ENCODE results near the gene CCDC102B. TPM values are rescaled to one million over a fixed set of nuclear protein-coding genes. Genes with fewer than 3 reads are reported as not detected.

CCDC102B gene
- total RNA-seq, 2 experiments from 2014 or later = 1.4 to 1.6 TPM

DNA sequence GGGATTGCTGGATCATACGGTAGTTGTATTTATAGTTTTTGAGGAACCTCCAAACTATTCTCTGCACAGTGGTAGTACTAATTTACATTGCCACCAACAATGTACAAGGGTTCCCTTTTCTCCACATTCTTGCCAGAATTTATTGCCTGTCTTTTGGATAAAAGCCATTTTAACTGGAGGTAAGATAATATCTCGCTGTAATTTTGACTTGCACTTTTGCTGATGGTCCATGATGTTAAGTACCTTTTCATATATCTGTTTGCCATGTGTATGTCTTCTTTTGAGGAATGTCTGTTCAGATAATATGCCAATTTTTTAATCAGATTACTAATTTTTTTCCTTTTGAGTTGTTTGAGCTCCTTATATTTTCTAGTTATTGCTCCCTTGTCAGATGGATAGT lies 158.8 kb downstream of the CCDC102B start:
- Mint-ChIP-seq H3K27me3 (no peaks in the 10 kb centered on the region), H3K27ac (no peak overlapping the region), H3K4me3 (no peak overlapping the region), H3K4me1 (no peaks in the 10 kb centered on the region), H3K9me3 (peaks cover 3% of the 10 kb centered on the region), H3K36me3 (no peaks in the 10 kb centered on the region)
- DNase-seq = no peak

DNA sequence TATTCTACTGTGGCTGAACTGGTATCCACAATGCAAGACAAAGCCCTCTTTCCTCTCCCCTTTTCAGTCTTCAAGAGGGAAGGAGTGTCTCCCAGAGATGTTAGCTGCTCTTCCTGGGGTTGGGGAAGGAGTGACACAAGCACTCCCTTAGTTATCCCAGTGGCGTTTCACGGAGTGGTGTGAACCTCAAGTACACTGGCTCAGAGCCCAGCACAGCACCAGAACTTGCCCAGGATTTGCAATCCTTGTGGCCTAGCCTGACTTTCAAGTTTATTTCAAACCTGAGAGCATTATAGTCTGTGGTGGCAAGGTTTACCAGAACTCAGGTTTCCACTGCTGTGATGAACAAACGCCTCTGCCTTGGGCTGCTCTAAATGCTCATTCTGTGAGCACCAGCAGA lies 162.5 kb downstream of the CCDC102B start:
- no peaks in the 10 kb centered on the region for H3K36me3 Mint-ChIP-seq

GRCh38 chr18:68962623-68963022 lies 164.7 kb downstream of the CCDC102B start:
- H3K27me3 Mint-ChIP-seq = no peaks in the 10 kb centered on the region
- no peak for DNase-seq
- no peaks in the 10 kb centered on the region for H3K9me3 Mint-ChIP-seq
- H3K27ac Mint-ChIP-seq = no peak overlapping the region
- no peak overlapping the region for H3K4me3 Mint-ChIP-seq
- no peaks in the 10 kb centered on the region for H3K36me3 Mint-ChIP-seq
- H3K4me1 Mint-ChIP-seq = no peaks in the 10 kb centered on the region

More for the DNA sequence above, 162.5 kb downstream of the CCDC102B start:
- H3K4me1 Mint-ChIP-seq = no peaks in the 10 kb centered on the region
- H3K4me3 Mint-ChIP-seq = no peak overlapping the region
- no peaks in the 10 kb centered on the region for H3K27me3 Mint-ChIP-seq
- DNase-seq = no peak
- H3K9me3 Mint-ChIP-seq = no peaks in the 10 kb centered on the region
- no peak overlapping the region for H3K27ac Mint-ChIP-seq

DNA sequence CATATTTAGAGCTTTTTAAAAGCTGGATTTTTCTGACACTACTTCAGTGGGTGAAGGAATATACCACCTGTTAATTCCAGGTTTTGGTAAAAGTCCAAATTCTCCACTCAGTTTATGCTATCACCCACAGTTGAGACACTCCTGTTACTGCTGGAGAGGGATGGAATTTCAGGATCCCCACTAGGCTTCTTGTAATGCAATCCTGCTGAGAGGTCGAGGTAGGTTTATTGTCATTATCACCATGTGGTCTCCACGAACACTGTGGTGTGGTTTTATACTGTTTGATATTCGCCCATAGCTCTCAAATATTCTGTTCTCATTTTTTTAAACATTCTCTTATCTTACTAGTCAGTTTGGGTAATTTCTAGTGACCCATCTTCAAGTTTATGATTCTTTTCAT lies 167.9 kb downstream of the CCDC102B start:
- DNase-seq = no peak
- Mint-ChIP-seq H3K27me3 (no peaks in the 10 kb centered on the region), H3K9me3 (no peaks in the 10 kb centered on the region), H3K27ac (no peak overlapping the region), H3K36me3 (no peaks in the 10 kb centered on the region), H3K4me3 (no peak overlapping the region), H3K4me1 (no peaks in the 10 kb centered on the region)

DNA sequence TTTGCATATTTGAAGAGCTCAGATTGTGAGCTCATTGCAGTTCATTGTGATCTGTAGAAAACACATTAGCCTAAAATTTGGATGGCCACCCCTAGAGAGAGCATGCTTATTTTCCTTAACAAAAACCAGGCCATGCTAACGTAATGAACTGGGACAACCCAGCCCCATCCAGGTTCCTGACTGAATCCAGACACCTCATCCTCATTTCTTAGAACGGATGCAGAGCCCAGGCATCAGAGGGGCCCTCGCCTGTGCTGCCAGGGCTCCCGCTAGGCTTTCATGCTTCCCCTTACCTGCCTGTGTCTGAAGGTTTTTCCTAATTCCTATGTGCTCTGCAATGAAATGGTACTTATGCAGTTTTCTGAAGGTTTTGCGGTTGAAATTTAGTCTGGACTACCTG lies 171.1 kb downstream of the CCDC102B start:
- Mint-ChIP-seq H3K9me3 (no peaks in the 10 kb centered on the region), H3K4me3 (no peak overlapping the region), H3K4me1 (no peaks in the 10 kb centered on the region), H3K27me3 (no peaks in the 10 kb centered on the region), H3K27ac (no peak overlapping the region), H3K36me3 (no peaks in the 10 kb centered on the region)
- DNase-seq = no peak

GRCh38 chr18:68972176-68972575 lies 174.3 kb downstream of the CCDC102B start:
- H3K4me3 Mint-ChIP-seq = no peak overlapping the region
- no peaks in the 10 kb centered on the region for H3K9me3 Mint-ChIP-seq
- no peaks in the 10 kb centered on the region for H3K4me1 Mint-ChIP-seq
- H3K27ac Mint-ChIP-seq = no peak overlapping the region
- H3K27me3 Mint-ChIP-seq = no peaks in the 10 kb centered on the region
- DNase-seq = no peak
- H3K36me3 Mint-ChIP-seq = no peaks in the 10 kb centered on the region

DNA sequence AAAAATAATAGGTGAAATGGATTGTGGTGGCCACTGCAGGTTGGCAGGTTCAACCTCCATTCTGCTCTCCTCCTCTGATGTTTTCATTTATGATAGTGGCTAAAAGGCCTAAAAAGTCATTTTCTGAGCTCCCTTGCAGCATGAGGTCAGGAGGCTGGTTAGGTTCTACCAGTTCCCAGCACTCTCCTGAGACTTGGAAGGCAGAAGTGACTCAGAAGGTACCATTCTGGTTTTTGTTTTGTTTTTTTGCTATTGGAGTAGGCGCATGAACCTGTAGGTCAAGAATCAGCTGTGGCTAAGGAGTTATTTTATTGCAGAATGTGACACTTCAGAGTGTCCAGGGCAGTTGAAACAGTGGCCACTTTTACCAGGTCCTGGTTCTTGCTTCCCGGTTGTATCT lies 181.9 kb downstream of the CCDC102B start:
- Mint-ChIP-seq H3K4me1 (no peaks in the 10 kb centered on the region), H3K27ac (no peak overlapping the region), H3K36me3 (no peaks in the 10 kb centered on the region), H3K4me3 (no peak overlapping the region), H3K27me3 (no peaks in the 10 kb centered on the region), H3K9me3 (no peaks in the 10 kb centered on the region)
- DNase-seq = no peak

DNA sequence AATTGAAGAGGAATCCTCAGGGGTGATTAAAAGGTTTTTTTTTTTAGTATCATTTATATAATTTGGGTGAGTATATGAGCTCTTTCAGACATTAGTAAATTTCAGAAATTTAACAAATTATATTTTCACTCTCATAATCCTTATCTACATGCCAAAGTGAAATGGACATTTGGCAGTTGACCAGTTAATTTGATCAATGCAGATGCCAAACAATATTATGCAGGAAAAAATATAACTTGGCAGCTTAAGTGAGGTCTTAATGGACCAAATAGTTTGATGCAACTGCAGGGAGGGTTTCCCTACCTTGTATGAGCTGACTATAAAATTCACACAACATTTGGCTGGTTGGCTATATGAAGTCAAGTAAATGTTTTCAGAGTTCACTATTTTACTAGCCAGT lies 185.2 kb downstream of the CCDC102B start:
- Mint-ChIP-seq H3K27me3 (no peaks in the 10 kb centered on the region), H3K36me3 (peaks cover 2% of the 10 kb centered on the region), H3K4me3 (no peak overlapping the region), H3K4me1 (no peaks in the 10 kb centered on the region), H3K27ac (no peak overlapping the region), H3K9me3 (peaks cover 9% of the 10 kb centered on the region)
- DNase-seq = no peak

GRCh38 chr18:68984342-68984741 lies 186.5 kb downstream of the CCDC102B start:
- DNase-seq = no peak
- Mint-ChIP-seq H3K4me3 (no peak overlapping the region), H3K27me3 (no peaks in the 10 kb centered on the region), H3K27ac (no peak overlapping the region), H3K4me1 (no peaks in the 10 kb centered on the region), H3K9me3 (peaks cover 9% of the 10 kb centered on the region), H3K36me3 (peaks cover 2% of the 10 kb centered on the region)

GRCh38 chr18:68985172-68985820 lies 187.4 kb downstream of the CCDC102B start:
- Mint-ChIP-seq H3K27me3 (no peaks in the 10 kb centered on the region), H3K36me3 (peaks cover 2% of the 10 kb centered on the region), H3K27ac (no peak overlapping the region), H3K4me1 (no peaks in the 10 kb centered on the region), H3K4me3 (no peak overlapping the region), H3K9me3 (peaks cover 9% of the 10 kb centered on the region)
- no peak for DNase-seq

DNA sequence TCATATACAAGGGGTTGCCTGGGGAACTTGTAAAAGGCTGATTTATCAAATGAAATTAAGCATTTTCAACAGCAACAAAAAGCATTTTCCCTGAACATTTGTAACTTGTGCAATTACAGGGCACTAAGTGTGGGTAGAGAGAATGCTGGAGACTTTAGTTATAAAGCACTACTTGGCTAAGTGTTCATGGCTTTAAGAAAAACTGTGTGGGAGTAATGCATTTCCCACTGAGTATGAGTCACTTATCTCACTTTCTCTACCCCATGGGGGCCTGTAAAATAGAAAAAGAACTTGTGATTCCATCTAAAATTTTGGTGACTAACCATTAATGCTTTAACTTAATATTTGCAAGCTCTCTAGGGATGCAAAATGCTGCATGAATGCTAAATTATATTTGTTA lies 193.4 kb downstream of the CCDC102B start:
- no peaks in the 10 kb centered on the region for H3K27me3 Mint-ChIP-seq
- no peak overlapping the region for H3K27ac Mint-ChIP-seq
- peaks cover 2% of the 10 kb centered on the region for H3K4me1 Mint-ChIP-seq

DNA sequence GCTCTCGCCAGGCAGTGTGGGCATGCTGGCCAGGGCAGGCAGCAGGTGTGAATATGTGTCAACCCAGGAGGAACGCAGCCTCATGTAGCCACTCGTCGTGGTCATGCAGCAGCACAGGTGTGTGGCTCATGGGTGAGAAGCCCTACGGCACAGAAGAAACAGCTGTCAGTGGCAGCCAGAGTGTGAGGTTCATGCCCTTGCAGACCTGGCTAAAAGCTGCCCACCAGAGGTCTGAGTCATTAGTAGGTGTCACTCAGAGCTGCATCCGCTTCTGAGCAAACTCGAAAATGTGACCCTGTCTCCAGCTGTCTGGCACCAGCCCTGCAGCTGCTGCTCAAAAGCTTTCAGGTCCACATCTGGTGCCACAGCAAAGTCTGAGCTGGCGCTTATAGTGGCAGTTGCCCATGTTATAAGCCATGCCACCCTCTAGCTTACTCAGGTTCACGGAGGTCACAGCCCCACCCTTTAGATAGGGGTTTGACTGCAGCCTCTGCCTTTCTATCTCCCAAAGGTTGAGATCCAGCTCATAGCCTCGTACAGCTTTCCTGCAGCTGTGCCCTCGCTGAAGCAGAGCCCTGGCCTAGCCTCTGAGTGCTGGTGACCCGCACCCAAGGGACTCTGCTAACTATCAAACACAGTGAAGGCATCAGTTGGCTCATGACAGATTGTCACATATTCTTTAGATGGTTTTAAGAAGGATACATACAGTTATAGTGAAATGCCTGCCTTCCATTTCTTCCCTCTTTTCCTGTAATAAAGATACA lies 195.0 kb downstream of the CCDC102B start:
- H3K27me3 Mint-ChIP-seq = no peaks in the 10 kb centered on the region
- no peak for DNase-seq
- peaks cover 2% of the 10 kb centered on the region for H3K4me1 Mint-ChIP-seq
- no peaks in the 10 kb centered on the region for H3K36me3 Mint-ChIP-seq
- H3K27ac Mint-ChIP-seq = no peak overlapping the region
- H3K4me3 Mint-ChIP-seq = no peak overlapping the region
- H3K9me3 Mint-ChIP-seq = peaks cover 4% of the 10 kb centered on the region

More for the DNA sequence above, 193.4 kb downstream of the CCDC102B start:
- Mint-ChIP-seq H3K36me3 (no peaks in the 10 kb centered on the region), H3K4me3 (no peak overlapping the region), H3K9me3 (peaks cover 7% of the 10 kb centered on the region)
- no peak for DNase-seq

DNA sequence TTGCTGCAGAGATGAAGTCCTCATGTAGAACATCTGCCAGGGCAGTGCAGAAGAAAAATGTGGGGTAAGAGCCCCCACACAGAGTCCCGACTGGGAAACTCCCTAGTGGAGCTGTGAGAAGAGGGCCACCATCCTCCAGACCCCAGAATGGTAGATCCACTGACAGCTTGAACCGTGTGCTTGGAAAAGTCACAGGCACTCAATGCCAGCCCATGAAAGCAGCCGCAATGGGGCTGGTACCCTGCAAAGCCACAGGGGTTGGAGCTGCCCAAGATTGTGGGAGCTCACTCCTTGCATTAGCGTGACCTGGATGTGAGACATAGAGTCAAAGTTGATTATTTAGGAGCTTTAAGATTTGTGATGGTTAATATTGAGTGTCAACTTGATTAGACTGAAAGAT lies 197.8 kb downstream of the CCDC102B start:
- Mint-ChIP-seq H3K36me3 (no peaks in the 10 kb centered on the region), H3K4me1 (peaks cover 2% of the 10 kb centered on the region), H3K27ac (no peak overlapping the region)

GRCh38 chr18:68997845-68998244 lies 200.0 kb downstream of the CCDC102B start:
- no peak for DNase-seq
- no peak overlapping the region for H3K27ac Mint-ChIP-seq
- peaks cover 2% of the 10 kb centered on the region for H3K4me1 Mint-ChIP-seq
- H3K36me3 Mint-ChIP-seq = no peaks in the 10 kb centered on the region
- H3K27me3 Mint-ChIP-seq = no peaks in the 10 kb centered on the region
- H3K9me3 Mint-ChIP-seq = peaks cover 1% of the 10 kb centered on the region
- no peak overlapping the region for H3K4me3 Mint-ChIP-seq

More for the DNA sequence above, 197.8 kb downstream of the CCDC102B start:
- no peak for DNase-seq
- no peaks in the 10 kb centered on the region for H3K27me3 Mint-ChIP-seq
- no peak overlapping the region for H3K4me3 Mint-ChIP-seq
- peaks cover 1% of the 10 kb centered on the region for H3K9me3 Mint-ChIP-seq

- Mint-ChIP-seq H3K4me1 (peaks cover 2% of the 10 kb centered on the region), H3K4me3 (no peak overlapping the region), H3K27ac (no peak overlapping the region), H3K9me3 (peaks cover 1% of the 10 kb centered on the region), H3K36me3 (no peaks in the 10 kb centered on the region), H3K27me3 (no peaks in the 10 kb centered on the region)
- DNase-seq = no peak
Measured at GRCh38 chr18:69000366-69000765, 202.5 kb downstream of the CCDC102B start.

DNA sequence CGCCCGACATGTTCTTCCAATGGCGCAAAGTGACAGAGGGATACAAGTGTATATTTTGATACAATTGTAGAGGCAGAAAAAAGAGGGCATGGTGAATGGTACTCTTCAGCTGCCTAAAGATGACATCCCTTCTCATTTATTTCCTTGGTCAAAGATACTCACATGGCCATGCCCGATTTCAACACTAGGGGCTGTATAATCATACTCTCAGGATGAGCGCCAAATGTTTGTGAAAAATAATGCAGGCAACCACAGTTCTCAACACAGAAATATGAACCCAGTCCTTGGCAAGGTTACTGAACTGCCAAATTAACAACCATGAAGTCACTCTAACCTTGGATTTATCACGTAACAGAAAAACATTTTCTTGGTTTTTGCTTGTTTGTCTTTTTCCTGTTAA lies 204.4 kb downstream of the CCDC102B start:
- H3K27me3 Mint-ChIP-seq = no peaks in the 10 kb centered on the region
- no peak overlapping the region for H3K27ac Mint-ChIP-seq
- peaks cover 2% of the 10 kb centered on the region for H3K4me1 Mint-ChIP-seq
- no peaks in the 10 kb centered on the region for H3K36me3 Mint-ChIP-seq
- DNase-seq = no peak
- H3K9me3 Mint-ChIP-seq = no peaks in the 10 kb centered on the region
- no peak overlapping the region for H3K4me3 Mint-ChIP-seq
